ENCODE measurements around the gene DRG2. TPM values are rescaled to one million over a fixed set of nuclear protein-coding genes. Genes with fewer than 3 reads are reported as not detected.

The DRG2 gene
- polyA plus RNA-seq, 1 of the 3 experiments (the other 2 are of a cell fraction), result 39.9 TPM

DNA sequence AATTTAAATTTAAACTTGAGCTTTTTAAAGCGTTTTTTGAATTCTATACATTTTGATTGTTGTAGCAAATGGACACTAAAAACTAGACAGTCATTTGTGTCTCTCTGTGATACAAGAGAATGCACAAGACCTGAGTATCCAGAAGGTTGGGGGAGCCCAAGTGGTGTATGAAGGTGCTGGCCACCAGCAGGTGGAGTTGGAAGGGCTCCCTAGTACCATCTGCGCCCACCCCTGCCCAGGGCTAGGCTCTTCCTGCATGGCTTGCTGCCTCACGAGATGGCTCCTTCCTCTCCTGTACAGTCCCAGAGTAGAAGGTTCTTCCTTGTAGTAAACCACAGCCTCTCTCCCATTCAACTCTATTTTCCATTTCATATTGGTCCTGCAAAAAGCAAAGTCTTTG is 31.5 kb upstream of the DRG2 start:
- TF ChIP-seq RCOR1 (IDR thresholded peaks at IDR 0.05; ENCODE audit: low read length) (no peak), GABPA (IDR thresholded peaks at IDR 0.05; ENCODE audit: low read depth) (no peak), CHD2 (IDR thresholded peaks at IDR 0.05; ENCODE audit: low read length, partially characterized antibody) (no peak), RXRA (IDR thresholded peaks at IDR 0.05; ENCODE audit: borderline replicate concordance, low read depth) (no peak), MXI1 (IDR thresholded peaks at IDR 0.05; ENCODE audit: low read depth, low read length) (no peak), FOXM1 (IDR thresholded peaks at IDR 0.05; ENCODE audit: low read depth) (no peak), EZH2phosphoT487 (IDR thresholded peaks at IDR 0.05; ENCODE audit: borderline replicate concordance, low read depth) (no peak), SIN3A (IDR thresholded peaks at IDR 0.05; ENCODE audit: borderline replicate concordance, low read depth, low read length) (no peak), JUND (IDR thresholded peaks at IDR 0.05) (no peak), TEAD4 (IDR thresholded peaks at IDR 0.05; ENCODE audit: borderline replicate concordance, insufficient read depth) (no peak), GATA2 (CRISPR knock-in tag; IDR thresholded peaks at IDR 0.05) (no peak), RFX5 (IDR thresholded peaks at IDR 0.05; ENCODE audit: low read length) (no peak), SMC3 (IDR thresholded peaks at IDR 0.05; ENCODE audit: low read depth, low read length) (no peak), FOXJ3 (CRISPR knock-in tag; IDR thresholded peaks at IDR 0.05) (no peak), ELF1 (IDR thresholded peaks at IDR 0.05) (no peak), NFIC (IDR thresholded peaks at IDR 0.05; ENCODE audit: borderline replicate concordance) (no peak)
- TF ChIP-seq, protein P1, sequence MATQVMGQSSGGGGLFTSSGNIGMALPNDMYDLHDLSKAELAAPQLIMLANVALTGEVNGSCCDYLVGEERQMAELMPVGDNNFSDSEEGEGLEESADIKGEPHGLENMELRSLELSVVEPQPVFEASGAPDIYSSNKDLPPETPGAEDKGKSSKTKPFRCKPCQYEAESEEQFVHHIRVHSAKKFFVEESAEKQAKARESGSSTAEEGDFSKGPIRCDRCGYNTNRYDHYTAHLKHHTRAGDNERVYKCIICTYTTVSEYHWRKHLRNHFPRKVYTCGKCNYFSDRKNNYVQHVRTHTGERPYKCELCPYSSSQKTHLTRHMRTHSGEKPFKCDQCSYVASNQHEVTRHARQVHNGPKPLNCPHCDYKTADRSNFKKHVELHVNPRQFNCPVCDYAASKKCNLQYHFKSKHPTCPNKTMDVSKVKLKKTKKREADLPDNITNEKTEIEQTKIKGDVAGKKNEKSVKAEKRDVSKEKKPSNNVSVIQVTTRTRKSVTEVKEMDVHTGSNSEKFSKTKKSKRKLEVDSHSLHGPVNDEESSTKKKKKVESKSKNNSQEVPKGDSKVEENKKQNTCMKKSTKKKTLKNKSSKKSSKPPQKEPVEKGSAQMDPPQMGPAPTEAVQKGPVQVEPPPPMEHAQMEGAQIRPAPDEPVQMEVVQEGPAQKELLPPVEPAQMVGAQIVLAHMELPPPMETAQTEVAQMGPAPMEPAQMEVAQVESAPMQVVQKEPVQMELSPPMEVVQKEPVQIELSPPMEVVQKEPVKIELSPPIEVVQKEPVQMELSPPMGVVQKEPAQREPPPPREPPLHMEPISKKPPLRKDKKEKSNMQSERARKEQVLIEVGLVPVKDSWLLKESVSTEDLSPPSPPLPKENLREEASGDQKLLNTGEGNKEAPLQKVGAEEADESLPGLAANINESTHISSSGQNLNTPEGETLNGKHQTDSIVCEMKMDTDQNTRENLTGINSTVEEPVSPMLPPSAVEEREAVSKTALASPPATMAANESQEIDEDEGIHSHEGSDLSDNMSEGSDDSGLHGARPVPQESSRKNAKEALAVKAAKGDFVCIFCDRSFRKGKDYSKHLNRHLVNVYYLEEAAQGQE (IDR thresholded peaks at IDR 0.05; ENCODE audit: low read depth, low read length), result no peak
- TF ChIP-seq, protein P2, sequence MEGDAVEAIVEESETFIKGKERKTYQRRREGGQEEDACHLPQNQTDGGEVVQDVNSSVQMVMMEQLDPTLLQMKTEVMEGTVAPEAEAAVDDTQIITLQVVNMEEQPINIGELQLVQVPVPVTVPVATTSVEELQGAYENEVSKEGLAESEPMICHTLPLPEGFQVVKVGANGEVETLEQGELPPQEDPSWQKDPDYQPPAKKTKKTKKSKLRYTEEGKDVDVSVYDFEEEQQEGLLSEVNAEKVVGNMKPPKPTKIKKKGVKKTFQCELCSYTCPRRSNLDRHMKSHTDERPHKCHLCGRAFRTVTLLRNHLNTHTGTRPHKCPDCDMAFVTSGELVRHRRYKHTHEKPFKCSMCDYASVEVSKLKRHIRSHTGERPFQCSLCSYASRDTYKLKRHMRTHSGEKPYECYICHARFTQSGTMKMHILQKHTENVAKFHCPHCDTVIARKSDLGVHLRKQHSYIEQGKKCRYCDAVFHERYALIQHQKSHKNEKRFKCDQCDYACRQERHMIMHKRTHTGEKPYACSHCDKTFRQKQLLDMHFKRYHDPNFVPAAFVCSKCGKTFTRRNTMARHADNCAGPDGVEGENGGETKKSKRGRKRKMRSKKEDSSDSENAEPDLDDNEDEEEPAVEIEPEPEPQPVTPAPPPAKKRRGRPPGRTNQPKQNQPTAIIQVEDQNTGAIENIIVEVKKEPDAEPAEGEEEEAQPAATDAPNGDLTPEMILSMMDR (IDR thresholded peaks at IDR 0.05), result no peak
- TF ChIP-seq, protein P3, sequence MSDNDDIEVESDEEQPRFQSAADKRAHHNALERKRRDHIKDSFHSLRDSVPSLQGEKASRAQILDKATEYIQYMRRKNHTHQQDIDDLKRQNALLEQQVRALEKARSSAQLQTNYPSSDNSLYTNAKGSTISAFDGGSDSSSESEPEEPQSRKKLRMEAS (IDR thresholded peaks at IDR 0.05; ENCODE audit: low read depth), result no peak
- TF ChIP-seq, protein P4, sequence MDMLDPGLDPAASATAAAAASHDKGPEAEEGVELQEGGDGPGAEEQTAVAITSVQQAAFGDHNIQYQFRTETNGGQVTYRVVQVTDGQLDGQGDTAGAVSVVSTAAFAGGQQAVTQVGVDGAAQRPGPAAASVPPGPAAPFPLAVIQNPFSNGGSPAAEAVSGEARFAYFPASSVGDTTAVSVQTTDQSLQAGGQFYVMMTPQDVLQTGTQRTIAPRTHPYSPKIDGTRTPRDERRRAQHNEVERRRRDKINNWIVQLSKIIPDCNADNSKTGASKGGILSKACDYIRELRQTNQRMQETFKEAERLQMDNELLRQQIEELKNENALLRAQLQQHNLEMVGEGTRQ (IDR thresholded peaks at IDR 0.05; ENCODE audit: borderline replicate concordance, low read depth, low read length), result no peak
- H3K4me3 ChIP-seq (ENCODE audit: low read depth in 2 of 2, low read length in 1 of 2), result no peak overlapping the region
- 98% methylated on average over 3 of the region's 3 CpGs for WGBS (ENCODE audit: low lambda C conversion rate)
- no peak overlapping the region for H2AFZ ChIP-seq (ENCODE audit: low read depth)
- no peaks in the 10 kb centered on the region for H3F3A ChIP-seq (replicated peaks; ENCODE audit: insufficient read depth)
- H3K36me3 ChIP-seq (replicated peaks in 1 of 2; ENCODE audit: control insufficient read depth in 1 of 2, insufficient read depth in 2 of 2, low read length in 1 of 2), result peaks cover 29 to 39% of the 10 kb centered on the region in 2 experiments
- ChIA-PET POLR2A (no interaction called here), CTCF (no interaction called here)
- H3K4me1 ChIP-seq (ENCODE audit: control insufficient read depth in 1 of 2, insufficient read depth in 2 of 2, low read depth in 1 of 2, low read length in 1 of 2), result no peaks in the 10 kb centered on the region
- no peak overlapping the region for H3K27ac ChIP-seq (ENCODE audit: low read depth in 2 of 2, low read length in 1 of 2)
- no peaks in the 10 kb centered on the region for H3K9me2 ChIP-seq
- H3K27me3 ChIP-seq (ENCODE audit: insufficient read depth), result no peaks in the 10 kb centered on the region
- DNase-seq, result no peak
- no peaks in the 10 kb centered on the region for H3K9me3 ChIP-seq
- H3K4me2 ChIP-seq, result no peak overlapping the region
- no peaks in the 10 kb centered on the region for H4K20me1 ChIP-seq (ENCODE audit: insufficient read depth)
- H3K9ac ChIP-seq, result no peak overlapping the region
- H3K79me2 ChIP-seq (ENCODE audit: insufficient read depth), result no peaks in the 10 kb centered on the region
